GM21367 (cell line): Measurements from ENCODE around the gene CPM.
"Not testable (repeated sequence)": the region's sequence is repeated elsewhere in the genome, so short reads cannot be mapped to it uniquely, and the experiment has no call there.

ENCODE experiments used
- ATAC-seq: cut with Tn5 transposase; IDR thresholded peaks from one replicate; pipeline ENCODE4 v1.9.1; 2021; ENCODE audit not compliant: unreplicated experiment

The CPM gene

DNA sequence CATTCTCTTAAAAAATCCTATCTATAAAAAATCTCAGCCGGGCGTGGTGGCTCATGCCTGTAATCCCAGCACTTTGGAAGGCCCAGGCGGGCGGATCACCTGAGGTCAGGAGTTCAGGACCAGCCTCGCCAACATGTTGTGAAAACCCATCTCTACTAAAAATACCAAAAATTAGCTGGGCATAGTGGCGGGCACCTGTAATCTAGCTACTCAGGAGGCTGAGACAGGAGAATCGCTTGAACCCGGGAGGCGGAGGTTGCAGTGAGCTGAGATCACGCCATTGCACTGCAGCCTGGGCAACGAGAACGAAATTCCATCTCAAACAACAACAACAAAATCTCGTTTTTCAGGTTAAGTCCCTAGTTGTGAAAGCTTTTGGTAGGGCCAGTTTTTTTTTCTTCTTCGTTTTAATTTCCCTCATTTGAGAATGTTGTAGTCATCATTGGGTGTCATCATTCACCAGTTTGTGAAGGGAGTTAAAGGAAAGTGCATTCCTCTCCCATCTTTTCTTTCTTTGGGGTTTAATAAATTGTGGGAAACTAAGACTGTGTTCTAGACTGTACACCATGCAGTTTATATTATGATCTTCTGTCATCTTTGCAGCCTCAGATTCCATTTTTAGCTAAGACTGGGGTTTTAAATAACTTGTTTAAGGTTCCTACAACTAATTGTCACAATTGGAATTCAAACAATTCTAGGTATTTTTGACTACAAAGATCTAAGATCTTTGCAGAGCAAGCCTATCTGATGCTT lies 101.0 kb downstream of the CPM start:
- ATAC-seq: no peak

DNA sequence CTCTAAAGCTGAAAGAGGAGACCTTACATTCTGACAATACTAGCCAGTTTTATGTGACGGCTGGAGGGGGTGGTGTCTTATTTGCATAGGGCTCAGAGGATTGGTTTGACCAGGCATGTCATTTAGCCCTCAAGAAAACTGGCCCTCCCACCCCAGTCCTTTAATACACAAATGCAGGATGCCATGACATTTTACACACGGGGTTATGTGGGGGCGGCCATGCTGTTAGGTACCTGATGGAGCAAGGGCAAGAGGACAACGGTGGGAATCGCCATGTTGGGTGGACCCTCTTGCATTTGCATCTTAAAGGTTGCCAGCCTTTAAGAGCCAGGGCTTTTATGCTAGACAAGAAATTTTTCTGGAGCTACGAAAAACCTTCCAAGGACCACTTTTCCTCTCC lies 101.7 kb downstream of the CPM start:
- ATAC-seq: no peak

DNA sequence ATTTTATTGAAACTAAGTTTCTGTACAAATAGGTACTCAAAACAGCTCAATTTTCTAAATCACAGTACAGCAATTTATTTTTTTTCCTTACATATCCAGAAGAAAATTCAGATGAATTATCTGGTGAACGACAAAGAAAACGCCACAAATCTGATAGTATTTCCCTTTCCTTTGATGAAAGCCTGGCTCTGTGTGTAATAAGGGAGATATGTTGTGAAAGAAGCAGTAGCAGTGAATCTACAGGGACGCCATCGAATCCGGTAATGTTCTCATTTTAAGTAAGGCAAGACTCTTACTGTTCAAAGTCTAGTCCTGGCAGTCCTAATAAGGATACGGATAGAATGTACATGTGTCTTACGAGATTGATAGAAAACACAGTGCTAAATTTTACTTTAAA lies 104.3 kb downstream of the CPM start:
- no peak for ATAC-seq

DNA sequence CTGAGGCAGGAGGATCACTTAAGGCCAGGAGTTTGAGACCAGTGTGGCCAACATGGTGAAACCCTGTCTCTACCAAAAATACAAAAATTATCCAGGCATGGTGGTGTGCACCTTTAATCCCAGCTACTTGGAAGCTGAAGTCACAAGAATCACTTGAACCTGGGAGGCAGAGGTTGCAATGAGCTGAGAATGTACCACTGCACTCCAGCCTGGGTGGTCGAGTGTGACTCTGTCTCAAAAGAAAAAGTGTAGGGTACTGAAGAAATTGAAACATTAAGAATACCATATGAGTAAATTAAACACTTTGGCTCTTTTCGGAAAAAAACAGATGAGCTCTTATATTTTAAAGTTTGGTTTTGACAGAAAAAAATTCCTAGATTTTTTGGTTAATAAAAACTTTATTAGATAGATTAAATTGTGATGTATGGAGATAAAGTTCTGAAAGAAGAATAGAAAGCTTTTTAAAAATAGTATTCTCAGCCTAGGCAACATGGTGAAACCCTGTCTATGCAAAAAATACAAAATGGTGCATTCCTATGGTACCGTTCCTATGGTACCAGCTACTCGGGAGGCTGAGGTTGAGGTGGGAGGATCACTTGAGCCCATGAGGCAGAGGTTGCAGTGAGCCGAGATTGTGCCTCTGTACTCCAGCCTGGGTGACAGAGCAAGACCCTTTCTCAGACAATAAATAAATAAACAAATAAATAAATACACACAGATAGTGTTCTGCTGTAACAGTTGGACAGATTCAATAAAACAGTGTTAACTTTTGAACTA lies 104.9 kb downstream of the CPM start:
- ATAC-seq: no peak

GRCh38 chr12:68825569-68826217 lies 107.3 kb downstream of the CPM start:
- no peak for ATAC-seq

- no peak for ATAC-seq
These were observed 108.2 kb downstream of the CPM start for GRCh38 chr12:68824597-68825250.

GRCh38 chr12:68824131-68824530 lies 108.8 kb downstream of the CPM start:
- ATAC-seq: no peak

DNA sequence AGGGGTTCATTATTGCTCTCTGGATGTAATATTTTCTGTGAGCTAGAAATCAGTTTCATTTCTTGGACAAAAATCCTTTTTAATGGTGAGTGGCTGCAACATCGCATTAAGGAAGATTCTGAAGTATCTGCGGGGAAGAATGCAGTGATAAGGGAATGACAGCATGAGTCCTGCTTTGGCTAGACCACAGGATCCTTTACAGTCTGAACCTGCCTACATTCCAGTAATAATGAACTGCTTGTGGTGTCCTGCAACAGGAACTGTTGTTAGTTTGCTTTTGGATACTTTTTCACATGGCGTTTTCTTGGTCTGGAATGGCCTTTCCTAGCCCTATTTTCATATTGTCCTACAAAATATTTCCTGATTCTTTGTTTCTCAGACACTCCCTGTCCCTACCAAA lies 109.3 kb downstream of the CPM start:
- ATAC-seq: no peak

- ATAC-seq: no peak
These were observed 111.4 kb downstream of the CPM start for GRCh38 chr12:68821357-68822188.

GRCh38 chr12:68819481-68819880 lies 113.5 kb downstream of the CPM start:
- ATAC-seq: not testable (repeated sequence)

DNA sequence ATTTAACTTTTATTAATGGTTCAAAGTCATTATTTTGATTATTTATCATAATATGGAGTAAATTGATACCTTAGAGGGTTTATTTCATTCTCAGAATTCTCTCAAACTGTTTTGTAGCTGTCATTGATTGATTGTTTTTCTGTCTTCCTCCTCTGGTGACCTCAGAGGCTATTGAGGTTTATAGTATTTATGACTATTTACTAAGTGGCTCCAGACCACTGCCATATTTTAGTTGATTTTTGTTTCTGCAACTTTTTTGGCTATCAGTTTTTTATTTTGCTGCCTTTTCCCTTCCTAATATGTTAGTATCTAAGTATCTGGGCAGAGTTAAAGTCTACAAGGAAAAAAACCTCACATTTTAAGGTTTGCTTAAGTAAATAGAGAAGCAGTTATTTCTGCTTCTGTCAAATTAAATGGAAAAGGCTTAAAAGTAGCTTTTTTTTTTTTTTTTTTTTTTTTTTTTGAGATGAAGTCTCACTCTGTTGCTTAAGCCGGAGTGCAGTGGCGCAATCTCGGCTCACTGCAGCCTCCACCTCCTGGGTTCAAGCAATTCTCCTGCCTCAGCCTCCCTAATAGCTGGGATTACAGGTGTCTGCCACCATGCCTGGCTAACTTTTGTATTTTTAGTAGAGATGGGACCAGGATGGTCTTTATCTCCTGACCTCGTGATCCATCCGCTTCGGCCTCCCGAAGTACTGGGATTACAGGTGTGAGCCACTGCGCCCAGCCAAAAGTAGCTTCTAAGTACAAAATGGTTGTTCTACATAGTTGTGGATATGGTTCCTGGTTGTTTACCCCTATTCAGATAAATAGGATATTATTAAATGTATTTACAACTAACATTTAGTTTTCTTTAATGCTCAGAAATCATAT lies 116.8 kb downstream of the CPM start:
- no peak for ATAC-seq

DNA sequence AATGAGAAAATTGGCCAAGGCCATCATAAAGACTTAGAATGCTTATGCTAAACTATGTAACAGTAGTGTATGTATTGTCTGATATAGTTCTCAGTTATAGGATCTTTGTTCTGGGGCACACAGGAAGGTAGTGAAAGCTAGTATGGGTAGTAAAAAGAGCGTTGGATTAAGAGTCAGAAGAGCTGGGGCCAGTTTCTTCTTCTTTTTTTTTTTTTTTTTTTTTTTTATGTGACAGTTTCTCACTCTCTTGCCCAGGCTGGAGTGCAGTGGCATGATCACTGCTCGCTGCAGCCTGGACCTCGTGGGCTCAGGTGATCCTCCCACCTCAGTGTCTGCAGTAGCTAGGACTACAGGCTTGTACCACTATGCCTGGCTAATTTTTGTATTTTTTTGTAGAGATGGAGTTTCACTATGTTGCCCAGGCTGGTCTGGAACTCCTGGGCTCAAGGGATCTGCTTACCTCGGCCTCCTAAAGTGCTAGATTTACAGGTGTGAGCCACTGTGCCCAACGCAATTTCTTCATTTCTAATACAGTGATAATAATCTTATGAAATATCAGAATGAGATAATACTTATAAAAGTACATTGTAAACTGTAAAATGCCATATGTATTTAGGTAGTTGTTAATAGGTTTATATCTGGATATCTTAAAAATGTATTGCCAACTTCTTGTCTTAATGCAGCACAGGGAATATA lies 117.6 kb downstream of the CPM start:
- no peak for ATAC-seq

DNA sequence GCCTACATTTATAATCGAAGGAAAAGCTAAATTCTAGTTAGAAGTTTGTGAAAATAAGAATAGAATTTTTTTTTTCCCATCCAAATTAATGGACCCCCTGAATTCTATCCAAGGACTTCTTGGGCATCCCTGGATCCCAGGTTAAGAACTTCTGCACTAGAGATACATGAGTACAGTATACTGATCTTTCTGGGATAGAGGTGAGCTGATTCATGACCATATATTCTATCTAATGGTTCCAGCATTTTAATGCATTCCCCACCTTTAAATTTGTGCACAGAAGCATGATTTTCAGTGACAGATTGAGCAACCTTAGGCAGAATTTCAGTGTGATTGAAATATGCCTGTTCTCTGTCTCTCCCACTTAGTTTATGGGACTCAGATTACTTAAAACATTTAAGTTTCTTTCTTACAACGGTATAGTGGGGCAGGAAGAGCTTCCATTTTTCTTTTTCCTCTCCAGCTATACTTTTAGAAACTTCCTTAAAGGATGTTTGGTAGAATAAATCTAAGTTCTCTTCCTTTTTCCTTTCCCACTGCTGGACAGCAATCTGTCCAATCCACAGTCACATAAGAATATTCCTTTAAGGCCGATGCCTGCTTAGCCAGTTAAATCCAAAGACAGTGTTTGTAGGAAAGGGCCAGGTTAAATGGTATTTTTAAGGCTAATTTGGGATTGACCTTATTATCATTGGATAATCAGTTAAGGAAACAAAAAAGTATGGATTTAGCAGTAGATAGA lies 118.3 kb downstream of the CPM start:
- no peak for ATAC-seq

- ATAC-seq: no peak
These were observed 119.8 kb downstream of the CPM start for GRCh38 chr12:68813242-68813593.

- ATAC-seq: no peak
These were observed 120.3 kb downstream of the CPM start for GRCh38 chr12:68812553-68813241.

GRCh38 chr12:68811573-68811972 lies 121.4 kb downstream of the CPM start:
- ATAC-seq: not testable (repeated sequence)

- ATAC-seq: not testable (repeated sequence)
These were observed 123.0 kb downstream of the CPM start for GRCh38 chr12:68810027-68810389.
